K562 (cell line): Measurements from ENCODE around the gene WNT7A. TPM values are rescaled to one million over a fixed set of nuclear protein-coding genes. Genes with fewer than 3 reads are reported as not detected.

Experiments used
- ATAC-seq: fragments of 200-7000 bp; cut with Tn5 transposase; 3 replicates; pipeline ENCODE4 v1.9.1; 2020; ENCODE audit warnings: moderate library complexity
- BruUV-seq: library from RNA; stranded (reverse); fragments of 400-500 nt; replicated peaks from 2 replicates; lab custom pipeline; 2021; lab: Mats Ljungman, UMichigan
- CTCF ChIA-PET: fragments of 300-600 bp; formaldehyde crosslinking; extraction: SDS; loops from one replicate; lab custom pipeline; 2021; ENCODE audit warnings: low intra/inter-chr PET ratio; lab: Yijun Ruan, JAX
- POLR2A ChIA-PET: fragments of 300-600, 350-650 bp; sonication (Branson Sonifier 250); formaldehyde crosslinking; extraction: SDS; loops from one replicate; lab custom pipeline; 2021; ENCODE audit warnings: antibody characterized with exemption, inconsistent platforms; lab: Yijun Ruan, JAX
- DNase-seq, 4 experiments: peaks; one replicate each; pipeline versions ENCODE4 v3.0.0 to v3.0.0-alpha.2; 2011 to 2018; ENCODE audit warnings: low spot score in 3 of 4, mixed read lengths in 3 of 4; ENCODE audit errors: extremely low read depth in 1 of 4
- FAIRE-seq: peaks from 2 replicates; lab custom pipeline; 2011; peaks lifted over from hg19 to GRCh38; lab: Jason Lieb, UNC
- H2AFZ ChIP-seq: 2 replicates; pipeline ENCODE4 v1.6.0; 2011; ENCODE audit warnings: low read depth, low read length, control low read depth, inconsistent platforms
- H3K27ac ChIP-seq: fragments of 200-600 bp; 3 replicates; pipeline ENCODE4 v1.8.0; 2011; ENCODE audit warnings: low read depth, mild to moderate bottlenecking, control low read depth, inconsistent platforms, low read length, moderate library complexity, mixed read lengths; ENCODE audit errors: extremely low read depth
- H3K27me3 ChIP-seq, 2 experiments: fragments of 300-600 bp in 1 of 2; 2 replicates in 1 of 2; 3 replicates in 1 of 2; pipeline versions ENCODE4 v1.6.0 to v1.8.0; 2011; ENCODE audit warnings: inconsistent platforms in 2 of 2, low read length in 2 of 2, mild to moderate bottlenecking in 1 of 2, mixed read lengths in 1 of 2, moderate library complexity in 1 of 2; ENCODE audit not compliant: control insufficient read depth in 2 of 2, insufficient read depth in 2 of 2
- H3K36me3 ChIP-seq: fragments of 300-600 bp; 3 replicates; pipeline ENCODE4 v1.8.0; 2011; ENCODE audit warnings: mild to moderate bottlenecking, low read length, inconsistent platforms; ENCODE audit not compliant: control insufficient read depth, insufficient read depth
- H3K4me1 ChIP-seq, 2 experiments: fragments of 200-600 bp in 1 of 2; replicated peaks in 1 of 2; 2 replicates in 1 of 2; 3 replicates in 1 of 2; pipeline versions ENCODE4 v1.5.1 to v1.8.0; 2011; ENCODE audit warnings: inconsistent platforms in 2 of 2, low read length in 2 of 2, mild to moderate bottlenecking in 1 of 2, mixed read lengths in 1 of 2, moderate library complexity in 1 of 2; ENCODE audit not compliant: control insufficient read depth in 2 of 2, insufficient read depth in 2 of 2
- H3K4me2 ChIP-seq: 2 replicates; pipeline ENCODE4 v1.6.1; 2011; ENCODE audit warnings: low read length, control low read depth, inconsistent platforms, mixed read lengths; ENCODE audit not compliant: insufficient read depth
- H3K4me3 ChIP-seq: fragments of 200-600 bp; sonication (generic), shearing (Covaris generic); 2 replicates; pipeline ENCODE4 v1.5.1; 2016; ENCODE audit warnings: control low read depth, inconsistent platforms
- H3K79me2 ChIP-seq: fragments of 200-600 bp; 3 replicates; pipeline ENCODE4 v1.8.0; 2011; ENCODE audit warnings: low read length, inconsistent platforms; ENCODE audit not compliant: control insufficient read depth, insufficient read depth
- H3K9ac ChIP-seq, 2 experiments: 2 replicates each; pipeline versions ENCODE4 v1.6.0 to v1.6.1; 2011; ENCODE audit warnings: low read depth in 2 of 2, low read length in 2 of 2, control low read depth in 1 of 2, inconsistent platforms in 1 of 2, mild to moderate bottlenecking in 1 of 2, mixed read lengths in 1 of 2; ENCODE audit not compliant: insufficient read depth in 1 of 2
- H3K9me1 ChIP-seq: one replicate; pipeline ENCODE4 v1.6.0; 2011; ENCODE audit warnings: inconsistent platforms, mild to moderate bottlenecking, low read length, moderate library complexity; ENCODE audit not compliant: control insufficient read depth, insufficient read depth
- H3K9me3 ChIP-seq: replicated peaks from 2 replicates; pipeline ENCODE4 v1.5.1; 2011; ENCODE audit warnings: low read depth, low read length, inconsistent platforms; ENCODE audit not compliant: control insufficient read depth, insufficient read depth
- H4K20me1 ChIP-seq: replicated peaks from 2 replicates; pipeline ENCODE4 v1.6.1; 2011; ENCODE audit warnings: low read length, inconsistent platforms, mixed read lengths; ENCODE audit not compliant: control insufficient read depth, insufficient read depth
- FOXK1 ChIP-seq: sonication (generic); formaldehyde crosslinking; IDR thresholded peaks from 2 replicates; pipeline ENCODE4 v1.8.0; 2022; ENCODE audit warnings: missing genetic modification reagents, mild to moderate bottlenecking, borderline replicate concordance
- NFATC3 ChIP-seq: fragments of 450-650 bp; IDR thresholded peaks from 2 replicates; pipeline ENCODE4 v1.6.1; 2017; ENCODE audit warnings: mild to moderate bottlenecking
- RFX1 ChIP-seq: fragments of 450-650 bp; IDR thresholded peaks from 2 replicates; pipeline ENCODE4 v1.6.1; 2016; ENCODE audit warnings: mild to moderate bottlenecking, moderate library complexity
- SAFB2 ChIP-seq: fragments of 200-400 bp; formaldehyde crosslinking; IDR thresholded peaks from 2 replicates; pipeline ENCODE4 v1.6.1; 2018; ENCODE audit warnings: borderline replicate concordance, low read length, low read depth, moderate library complexity; ENCODE audit not compliant: severe bottlenecking
- TAF9B ChIP-seq: fragments of 450-650 bp; IDR thresholded peaks from 2 replicates; pipeline ENCODE4 v1.6.1; 2018; ENCODE audit warnings: mild to moderate bottlenecking; ENCODE audit not compliant: partially characterized antibody
- ZNF224 ChIP-seq: sonication (generic); formaldehyde crosslinking; IDR thresholded peaks from 2 replicates; pipeline ENCODE4 v1.8.0; 2022; ENCODE audit warnings: mild to moderate bottlenecking, missing genetic modification reagents
- ZNF239 ChIP-seq: fragments of 250-450 bp; sonication (Bioruptor Pico); IDR thresholded peaks from 2 replicates; pipeline ENCODE4 v1.4.0; 2020; ENCODE audit warnings: mild to moderate bottlenecking
- ZNF717 ChIP-seq: fragments of 250-450 bp; sonication (Bioruptor Pico); IDR thresholded peaks from 2 replicates; pipeline ENCODE4 v1.5.0; 2021
- WGBS: fragments of 100-300 bp; shearing (Covaris generic); methylation state at CpG from one replicate; pipeline ENCODE4 v1.1.6; 2016; ENCODE audit warnings: low coverage, mixed read lengths; ENCODE audit not compliant: insufficient coverage; ENCODE audit errors: missing lambda C conversion rate; 5-methylcytosine and 5-hydroxymethylcytosine counted together
- in situ Hi-C: fragments of 300-500 bp; cut with MboI; formaldehyde crosslinking; loops from 4 replicates; pipeline ENCODE4 v1.15.0; 2018; ENCODE audit warnings: inconsistent platforms, mixed read lengths
- intact Hi-C: fragments of 100-400 bp; cut with micrococcal nuclease; formaldehyde crosslinking; loops from 2 replicates; pipeline ENCODE4 v1.14.2; 2022
- polyA plus RNA-seq, 8 experiments: library from polyadenylated mRNA; depleted of rRNA in 4 of 8; stranded (reverse) in 5 of 8; unstranded in 3 of 8; fragments of >200 nt; fragmentation: Nextera tagmentation in 2 of 8; fragmentation: Illumina TruSeq in 1 of 8; extraction: Ambion mirVana in 2 of 8; extraction: Trizol in 1 of 8; gene quantifications; 2 replicates each; pipeline versions ENCODE4 v1.2.1 to v1.2.3, GENCODE V29; 2011 to 2014; ENCODE audit warnings: inconsistent platforms in 1 of 8, missing spikeins in 1 of 8
- total RNA-seq, 7 experiments: library from RNA; depleted of rRNA in 6 of 7; stranded (reverse); fragments of >200 nt in 6 of 7; fragmentation: Illumina TruSeq in 2 of 7; extraction: Trizol in 2 of 7; gene quantifications; 2 replicates each; pipeline versions ENCODE4 v1.2.1 to v1.2.3, GENCODE V29; 2011 to 2021; ENCODE audit warnings: low replicate concordance in 1 of 7

Gene WNT7A
- total and polyA plus RNA-seq, 9 of the 15 experiments (the other 6 are each of a cell fraction or from before 2014, with no cell fraction given): 0.03 TPM; not detected in 8

GRCh38 chr3:13856006-13856405 lies 23.9 kb downstream of the WNT7A start:
- ChIA-PET CTCF (no interaction called here), POLR2A (interaction anchor here (0.5 to 0.6 kb wide), 2 partner anchors 39 to 753 kb away, joined by 3 to 4 read pairs; no protein-coding TSS in a partner anchor)
- no peaks in the 10 kb centered on the region for H3K36me3 ChIP-seq
- no peak for DNase-seq
- H3K79me2 ChIP-seq: no peaks in the 10 kb centered on the region
- H3K4me1 ChIP-seq: peaks cover 0 to 4% of the 10 kb centered on the region in 2 experiments; a peak in 2 of 5 replicates
- TF ChIP-seq ZNF224 (CRISPR knock-in tag) (no peak), RFX1 (no peak), TAF9B (no peak), SAFB2 (no peak), FOXK1 (CRISPR knock-in tag) (no peak), ZNF717 (CRISPR knock-in tag) (no peak), ZNF239 (CRISPR knock-in tag) (no peak), NFATC3 (no peak)
- in situ Hi-C loops: no loop called here
- H3K27ac ChIP-seq: no peak overlapping the region
- H3K4me2 ChIP-seq: no peak overlapping the region
- H2AFZ ChIP-seq: no peak overlapping the region
- no peak overlapping the region for H3K4me3 ChIP-seq
- no peak overlapping the region; a peak in 1 of 4 replicates for H3K9ac ChIP-seq
- no peak for ATAC-seq
- H3K9me1 ChIP-seq: peaks cover 5% of the 10 kb centered on the region
- FAIRE-seq: no peak
- intact Hi-C loops: no loop called here
- BruUV-seq: no TSS peak
- H3K9me3 ChIP-seq: no peaks in the 10 kb centered on the region
- peaks cover 37 to 52% of the 10 kb centered on the region in 2 experiments for H3K27me3 ChIP-seq
- WGBS: 2% methylated on average over 7 of the region's 7 CpGs
- peaks cover 20% of the 10 kb centered on the region for H4K20me1 ChIP-seq
